Measurements from ENCODE around the gene SGF29. TPM values are rescaled to one million over a fixed set of nuclear protein-coding genes. Genes with fewer than 3 reads are reported as not detected.

SGF29 gene
- total and polyA plus RNA-seq, 2 experiments from 2014 or later = 10.0 to 17.6 TPM

- H3K27me3 Mint-ChIP-seq (ENCODE audit: insufficient read depth, low read depth, poor library complexity) = peaks cover 10% of the 10 kb centered on the region
- no peak overlapping the region; the same call in 1 of the 2 replicates for H2AFZ ChIP-seq
- H3K9me3 Mint-ChIP-seq = no peaks in the 10 kb centered on the region
- no peak for TF ChIP-seq ZNF331 (CRISPR knock-in tag; IDR thresholded peaks at IDR 0.05; ENCODE audit: low read depth)
- TF ChIP-seq, protein P1, sequence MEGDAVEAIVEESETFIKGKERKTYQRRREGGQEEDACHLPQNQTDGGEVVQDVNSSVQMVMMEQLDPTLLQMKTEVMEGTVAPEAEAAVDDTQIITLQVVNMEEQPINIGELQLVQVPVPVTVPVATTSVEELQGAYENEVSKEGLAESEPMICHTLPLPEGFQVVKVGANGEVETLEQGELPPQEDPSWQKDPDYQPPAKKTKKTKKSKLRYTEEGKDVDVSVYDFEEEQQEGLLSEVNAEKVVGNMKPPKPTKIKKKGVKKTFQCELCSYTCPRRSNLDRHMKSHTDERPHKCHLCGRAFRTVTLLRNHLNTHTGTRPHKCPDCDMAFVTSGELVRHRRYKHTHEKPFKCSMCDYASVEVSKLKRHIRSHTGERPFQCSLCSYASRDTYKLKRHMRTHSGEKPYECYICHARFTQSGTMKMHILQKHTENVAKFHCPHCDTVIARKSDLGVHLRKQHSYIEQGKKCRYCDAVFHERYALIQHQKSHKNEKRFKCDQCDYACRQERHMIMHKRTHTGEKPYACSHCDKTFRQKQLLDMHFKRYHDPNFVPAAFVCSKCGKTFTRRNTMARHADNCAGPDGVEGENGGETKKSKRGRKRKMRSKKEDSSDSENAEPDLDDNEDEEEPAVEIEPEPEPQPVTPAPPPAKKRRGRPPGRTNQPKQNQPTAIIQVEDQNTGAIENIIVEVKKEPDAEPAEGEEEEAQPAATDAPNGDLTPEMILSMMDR (conservative IDR thresholded peaks at IDR 0.05; ENCODE audit: low read depth in 2 of 2) = no peak
- no peak for TF ChIP-seq ZNF462 (CRISPR knock-in tag; IDR thresholded peaks at IDR 0.05)
- TF ChIP-seq NANOG (IDR thresholded peaks at IDR 0.05; ENCODE audit: borderline replicate concordance) = no peak
- TF ChIP-seq, protein P2, sequence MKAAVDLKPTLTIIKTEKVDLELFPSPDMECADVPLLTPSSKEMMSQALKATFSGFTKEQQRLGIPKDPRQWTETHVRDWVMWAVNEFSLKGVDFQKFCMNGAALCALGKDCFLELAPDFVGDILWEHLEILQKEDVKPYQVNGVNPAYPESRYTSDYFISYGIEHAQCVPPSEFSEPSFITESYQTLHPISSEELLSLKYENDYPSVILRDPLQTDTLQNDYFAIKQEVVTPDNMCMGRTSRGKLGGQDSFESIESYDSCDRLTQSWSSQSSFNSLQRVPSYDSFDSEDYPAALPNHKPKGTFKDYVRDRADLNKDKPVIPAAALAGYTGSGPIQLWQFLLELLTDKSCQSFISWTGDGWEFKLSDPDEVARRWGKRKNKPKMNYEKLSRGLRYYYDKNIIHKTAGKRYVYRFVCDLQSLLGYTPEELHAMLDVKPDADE (IDR thresholded peaks at IDR 0.05) = no peak
- no peak for TF ChIP-seq CREB1 (CRISPR knock-in tag; IDR thresholded peaks at IDR 0.05; ENCODE audit: low read depth)
- TF ChIP-seq EZH2phosphoT487 (IDR thresholded peaks at IDR 0.05; ENCODE audit: unreplicated experiment) = no peak
- no peak for TF ChIP-seq STAT1 (IDR thresholded peaks at IDR 0.05; ENCODE audit: unreplicated experiment)
- TF ChIP-seq EZH2 (IDR thresholded peaks at IDR 0.05; ENCODE audit: low read depth, unreplicated experiment) = no peak
- TF ChIP-seq, protein P3, sequence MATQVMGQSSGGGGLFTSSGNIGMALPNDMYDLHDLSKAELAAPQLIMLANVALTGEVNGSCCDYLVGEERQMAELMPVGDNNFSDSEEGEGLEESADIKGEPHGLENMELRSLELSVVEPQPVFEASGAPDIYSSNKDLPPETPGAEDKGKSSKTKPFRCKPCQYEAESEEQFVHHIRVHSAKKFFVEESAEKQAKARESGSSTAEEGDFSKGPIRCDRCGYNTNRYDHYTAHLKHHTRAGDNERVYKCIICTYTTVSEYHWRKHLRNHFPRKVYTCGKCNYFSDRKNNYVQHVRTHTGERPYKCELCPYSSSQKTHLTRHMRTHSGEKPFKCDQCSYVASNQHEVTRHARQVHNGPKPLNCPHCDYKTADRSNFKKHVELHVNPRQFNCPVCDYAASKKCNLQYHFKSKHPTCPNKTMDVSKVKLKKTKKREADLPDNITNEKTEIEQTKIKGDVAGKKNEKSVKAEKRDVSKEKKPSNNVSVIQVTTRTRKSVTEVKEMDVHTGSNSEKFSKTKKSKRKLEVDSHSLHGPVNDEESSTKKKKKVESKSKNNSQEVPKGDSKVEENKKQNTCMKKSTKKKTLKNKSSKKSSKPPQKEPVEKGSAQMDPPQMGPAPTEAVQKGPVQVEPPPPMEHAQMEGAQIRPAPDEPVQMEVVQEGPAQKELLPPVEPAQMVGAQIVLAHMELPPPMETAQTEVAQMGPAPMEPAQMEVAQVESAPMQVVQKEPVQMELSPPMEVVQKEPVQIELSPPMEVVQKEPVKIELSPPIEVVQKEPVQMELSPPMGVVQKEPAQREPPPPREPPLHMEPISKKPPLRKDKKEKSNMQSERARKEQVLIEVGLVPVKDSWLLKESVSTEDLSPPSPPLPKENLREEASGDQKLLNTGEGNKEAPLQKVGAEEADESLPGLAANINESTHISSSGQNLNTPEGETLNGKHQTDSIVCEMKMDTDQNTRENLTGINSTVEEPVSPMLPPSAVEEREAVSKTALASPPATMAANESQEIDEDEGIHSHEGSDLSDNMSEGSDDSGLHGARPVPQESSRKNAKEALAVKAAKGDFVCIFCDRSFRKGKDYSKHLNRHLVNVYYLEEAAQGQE (IDR thresholded peaks at IDR 0.05; ENCODE audit: unreplicated experiment) = no peak
- no peaks in the 10 kb centered on the region for H3K79me2 ChIP-seq (replicated peaks; ENCODE audit: insufficient read depth)
- H3K27ac Mint-ChIP-seq = no peak overlapping the region
- H4K20me1 ChIP-seq (replicated peaks; ENCODE audit: insufficient read depth) = no peaks in the 10 kb centered on the region
- no peaks in the 10 kb centered on the region for H3K36me3 Mint-ChIP-seq (ENCODE audit: low read depth)
- ATAC-seq = no peak
- no peaks in the 10 kb centered on the region for H3K27me3 ChIP-seq (ENCODE audit: insufficient read depth)
- H3K4me1 ChIP-seq (ENCODE audit: insufficient read depth) = no peaks in the 10 kb centered on the region
- no peaks in the 10 kb centered on the region for H3F3A ChIP-seq (replicated peaks; ENCODE audit: low read depth)
- no peaks in the 10 kb centered on the region for H3K9me2 ChIP-seq (ENCODE audit: insufficient read depth)
- no peak overlapping the region for H3K4me3 ChIP-seq
- H3K36me3 ChIP-seq (ENCODE audit: insufficient read depth) = no peaks in the 10 kb centered on the region
- no peak for DNase-seq (ENCODE audit: low spot score)
- no peaks in the 10 kb centered on the region for H3K4me1 Mint-ChIP-seq
- H3K27ac ChIP-seq (ENCODE audit: low read depth) = no peak overlapping the region
- H3K4me3 Mint-ChIP-seq = no peak overlapping the region
- no peak overlapping the region for H3K4me2 ChIP-seq
These were observed 41.6 kb upstream of the SGF29 start for GRCh38 chr16:28511801-28512789.

Measured in GM23338 (cell line).